ENCODE data around the gene UBAC1. TPM values are rescaled to one million over a fixed set of nuclear protein-coding genes. Genes with fewer than 3 reads are reported as not detected.
"Not testable (repeated sequence)": the region's sequence is repeated elsewhere in the genome, so short reads cannot be mapped to it uniquely, and the experiment has no call there.

UBAC1 gene
- total RNA-seq, 2 donors from 2014 or later, result 37.9 to 39.3 TPM

GRCh38 chr9:135970128-135970815, 9.1 kb upstream of the UBAC1 start:
- DNase-seq (ENCODE audit: low spot score), result no peak
- Histone ChIP-seq H3K9me3 (no peaks in the 10 kb centered on the region), H3K4me3 (no peak overlapping the region), H3K36me3 (no peaks in the 10 kb centered on the region), H3K27ac (no peak overlapping the region), H3K4me1 (ENCODE audit: control insufficient read depth in 1 of 2, low read depth in 2 of 2) (no peaks in the 10 kb centered on the region), H3K27me3 (replicated peaks; ENCODE audit: insufficient read depth) (no peaks in the 10 kb centered on the region)
- ATAC-seq (ENCODE audit: insufficient number of reproducible peaks, low FRiP score, low read depth), result no peak
- TF ChIP-seq, protein P1, sequence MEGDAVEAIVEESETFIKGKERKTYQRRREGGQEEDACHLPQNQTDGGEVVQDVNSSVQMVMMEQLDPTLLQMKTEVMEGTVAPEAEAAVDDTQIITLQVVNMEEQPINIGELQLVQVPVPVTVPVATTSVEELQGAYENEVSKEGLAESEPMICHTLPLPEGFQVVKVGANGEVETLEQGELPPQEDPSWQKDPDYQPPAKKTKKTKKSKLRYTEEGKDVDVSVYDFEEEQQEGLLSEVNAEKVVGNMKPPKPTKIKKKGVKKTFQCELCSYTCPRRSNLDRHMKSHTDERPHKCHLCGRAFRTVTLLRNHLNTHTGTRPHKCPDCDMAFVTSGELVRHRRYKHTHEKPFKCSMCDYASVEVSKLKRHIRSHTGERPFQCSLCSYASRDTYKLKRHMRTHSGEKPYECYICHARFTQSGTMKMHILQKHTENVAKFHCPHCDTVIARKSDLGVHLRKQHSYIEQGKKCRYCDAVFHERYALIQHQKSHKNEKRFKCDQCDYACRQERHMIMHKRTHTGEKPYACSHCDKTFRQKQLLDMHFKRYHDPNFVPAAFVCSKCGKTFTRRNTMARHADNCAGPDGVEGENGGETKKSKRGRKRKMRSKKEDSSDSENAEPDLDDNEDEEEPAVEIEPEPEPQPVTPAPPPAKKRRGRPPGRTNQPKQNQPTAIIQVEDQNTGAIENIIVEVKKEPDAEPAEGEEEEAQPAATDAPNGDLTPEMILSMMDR (IDR thresholded peaks at IDR 0.05), result no peak

- Histone ChIP-seq H3K36me3 (no peaks in the 10 kb centered on the region), H3K27me3 (replicated peaks; ENCODE audit: insufficient read depth) (no peaks in the 10 kb centered on the region), H3K4me3 (no peak overlapping the region), H3K9me3 (no peaks in the 10 kb centered on the region), H3K4me1 (ENCODE audit: control insufficient read depth in 1 of 2, low read depth in 2 of 2) (no peaks in the 10 kb centered on the region), H3K27ac (no peak overlapping the region)
- ATAC-seq (ENCODE audit: insufficient number of reproducible peaks, low FRiP score, low read depth), result no peak
- no peak for DNase-seq (ENCODE audit: low spot score)
- TF ChIP-seq, protein P1 (IDR thresholded peaks at IDR 0.05), result no peak
These were observed 8.0 kb upstream of the UBAC1 start for GRCh38 chr9:135969064-135969683.

DNA sequence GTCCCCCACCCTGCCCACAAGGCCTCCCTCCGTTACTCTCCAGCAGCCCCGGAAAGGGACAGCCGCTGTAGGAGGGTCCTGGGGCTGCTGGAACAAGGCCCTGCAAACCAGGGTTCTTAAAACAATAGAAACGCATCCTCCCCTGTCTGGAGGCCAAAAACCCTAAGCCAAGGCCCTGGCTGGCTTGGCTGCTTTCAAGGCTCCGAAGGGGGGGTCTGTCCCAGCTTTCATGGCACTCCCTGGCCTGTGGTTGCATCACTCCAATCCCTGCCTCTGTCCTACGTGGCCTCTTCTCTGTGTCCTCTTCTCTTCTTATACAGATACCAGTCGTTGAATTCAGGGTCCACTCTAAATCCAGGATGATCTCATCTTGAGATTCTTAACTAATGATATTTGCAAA, 7.4 kb upstream of the UBAC1 start:
- H3K27me3 ChIP-seq (replicated peaks; ENCODE audit: insufficient read depth), result no peaks in the 10 kb centered on the region
- H3K27ac ChIP-seq, result no peak overlapping the region
- DNase-seq (ENCODE audit: low spot score) (no peak), ATAC-seq (ENCODE audit: insufficient number of reproducible peaks, low FRiP score, low read depth) (no peak)
- H3K9me3 ChIP-seq, result no peaks in the 10 kb centered on the region
- H3K36me3 ChIP-seq, result no peaks in the 10 kb centered on the region
- H3K4me3 ChIP-seq, result no peak overlapping the region
- TF ChIP-seq, protein P1 (IDR thresholded peaks at IDR 0.05), result no peak
- no peaks in the 10 kb centered on the region for H3K4me1 ChIP-seq (ENCODE audit: control insufficient read depth in 1 of 2, low read depth in 2 of 2)

GRCh38 chr9:135968083-135968476, 6.9 kb upstream of the UBAC1 start:
- Histone ChIP-seq H3K9me3 (no peaks in the 10 kb centered on the region), H3K27me3 (replicated peaks; ENCODE audit: insufficient read depth) (no peaks in the 10 kb centered on the region), H3K27ac (no peak overlapping the region), H3K36me3 (no peaks in the 10 kb centered on the region), H3K4me3 (no peak overlapping the region), H3K4me1 (ENCODE audit: control insufficient read depth in 1 of 2, low read depth in 2 of 2) (no peaks in the 10 kb centered on the region)
- DNase-seq (ENCODE audit: low spot score) (no peak), ATAC-seq (ENCODE audit: insufficient number of reproducible peaks, low FRiP score, low read depth) (no peak)
- TF ChIP-seq, protein P1 (IDR thresholded peaks at IDR 0.05), result no peak

DNA sequence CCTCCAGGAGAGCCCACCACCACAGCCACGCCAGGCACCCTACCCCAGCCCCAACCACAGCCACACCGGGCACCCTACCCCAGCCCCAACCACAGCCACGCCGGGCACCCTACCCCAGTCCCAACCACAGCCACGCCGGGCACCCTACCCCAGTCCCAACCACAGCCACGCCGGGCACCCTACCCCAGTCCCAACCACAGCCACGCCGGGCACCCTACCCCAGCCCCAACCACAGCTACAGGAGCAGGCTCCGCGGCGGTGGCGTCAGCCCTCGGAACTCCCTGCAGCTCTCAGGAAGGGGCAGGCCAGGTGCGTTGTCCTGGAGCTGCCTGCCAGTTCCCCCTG, 5.7 kb upstream of the UBAC1 start:
- H3K27me3 ChIP-seq (replicated peaks; ENCODE audit: insufficient read depth); H3K4me1 ChIP-seq (ENCODE audit: control insufficient read depth in 1 of 2, low read depth in 2 of 2); ATAC-seq (ENCODE audit: insufficient number of reproducible peaks, low FRiP score, low read depth); H3K27ac ChIP-seq; H3K36me3 ChIP-seq; H3K4me3 ChIP-seq; DNase-seq (ENCODE audit: low spot score); H3K9me3 ChIP-seq: not testable (repeated sequence)

All from thoracic aorta (tissue), 2 donors.